Colonic mucosa (tissue), 4 donors: ENCODE measurements around the gene ICA1. TPM values are rescaled to one million over a fixed set of nuclear protein-coding genes. Genes with fewer than 3 reads are reported as not detected.

Experiments used
- DNase-seq: peaks from one replicate; pipeline ENCODE4 v3.0.0-alpha.2; 2020
- H3K27ac ChIP-seq: fragments of 200-600 bp; one replicate; pipeline ENCODE4 v1.8.0; 2021
- H3K27me3 ChIP-seq: fragments of 200-600 bp; one replicate; pipeline ENCODE4 v1.8.0; 2021
- H3K36me3 ChIP-seq: fragments of 200-600 bp; one replicate; pipeline ENCODE4 v1.8.0; 2021
- H3K4me1 ChIP-seq: fragments of 200-600 bp; one replicate; pipeline ENCODE4 v1.8.0; 2021; ENCODE audit warnings: mild to moderate bottlenecking
- H3K4me3 ChIP-seq: fragments of 200-600 bp; one replicate; pipeline ENCODE4 v1.8.0; 2021
- H3K9ac ChIP-seq, 2 donors: one replicate each; pipeline ENCODE4 v1.7.0; 2013; ENCODE audit warnings: control low read depth in 2 of 2, low read depth in 2 of 2, low read length in 2 of 2
- H3K9me3 ChIP-seq: fragments of 200-600 bp; one replicate; pipeline ENCODE4 v1.8.0; 2021
- intact Hi-C: fragments of 100-400 bp; cut with DNase I; formaldehyde crosslinking; loops from one replicate; pipeline ENCODE4 v1.14.1; 2022
- total RNA-seq, 2 donors: library from RNA; stranded (reverse); fragmentation: NEBNext Ultra II Directional in 1 of 2; extraction: Animal tissue kit (Norgen Biotek cat#: 25700) in 1 of 2; gene quantifications; one replicate each; pipeline ENCODE4 v1.2.1, GENCODE V29; 2021
- TF ChIP-seq, protein P1 (sequence below): fragments of 200-600 bp; IDR thresholded peaks from one replicate; pipeline ENCODE4 v1.8.0; 2022; ENCODE audit warnings: antibody characterized with exemption, mild to moderate bottlenecking
- donor health status: healthy.
- donor health status: DM: no; HTN: no; CAD: no.
- donor health status: DM: no; HTN: no; CAD: no.

The ICA1 gene
- total RNA-seq, 2 donors from 2014 or later = 46.1 to 47.5 TPM

DNA sequence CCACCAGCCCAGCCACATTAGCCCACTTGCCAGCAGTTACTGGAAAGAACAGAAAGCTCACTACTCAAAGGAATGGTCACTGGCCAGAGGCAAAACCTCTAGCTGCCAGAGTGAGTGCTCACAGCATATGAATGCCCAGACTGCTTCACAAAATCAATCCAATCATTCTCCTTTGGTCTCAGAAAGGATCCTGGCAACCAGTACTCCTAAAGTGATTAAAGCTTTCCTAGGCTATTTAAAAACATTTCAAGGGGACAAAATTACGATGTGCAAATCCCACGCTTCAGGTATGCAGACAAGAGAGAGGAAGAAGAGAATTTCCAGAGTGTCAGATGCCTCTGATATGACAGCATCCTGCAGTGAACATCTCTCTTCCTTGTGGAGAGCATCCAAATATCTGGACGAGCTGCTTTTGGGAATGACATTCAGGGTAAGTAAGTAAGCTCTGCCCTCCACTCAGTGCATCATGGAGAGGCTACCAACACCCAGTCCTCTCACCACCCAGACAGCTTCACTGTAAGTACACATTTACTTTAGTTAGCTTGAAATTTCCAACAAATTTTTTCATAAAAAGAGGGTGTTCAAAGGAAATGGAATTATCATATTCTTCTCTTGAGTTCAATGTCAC, 25.1 kb downstream of the ICA1 start:
- no peak overlapping the region for H3K4me3 ChIP-seq
- TF ChIP-seq, protein P1, sequence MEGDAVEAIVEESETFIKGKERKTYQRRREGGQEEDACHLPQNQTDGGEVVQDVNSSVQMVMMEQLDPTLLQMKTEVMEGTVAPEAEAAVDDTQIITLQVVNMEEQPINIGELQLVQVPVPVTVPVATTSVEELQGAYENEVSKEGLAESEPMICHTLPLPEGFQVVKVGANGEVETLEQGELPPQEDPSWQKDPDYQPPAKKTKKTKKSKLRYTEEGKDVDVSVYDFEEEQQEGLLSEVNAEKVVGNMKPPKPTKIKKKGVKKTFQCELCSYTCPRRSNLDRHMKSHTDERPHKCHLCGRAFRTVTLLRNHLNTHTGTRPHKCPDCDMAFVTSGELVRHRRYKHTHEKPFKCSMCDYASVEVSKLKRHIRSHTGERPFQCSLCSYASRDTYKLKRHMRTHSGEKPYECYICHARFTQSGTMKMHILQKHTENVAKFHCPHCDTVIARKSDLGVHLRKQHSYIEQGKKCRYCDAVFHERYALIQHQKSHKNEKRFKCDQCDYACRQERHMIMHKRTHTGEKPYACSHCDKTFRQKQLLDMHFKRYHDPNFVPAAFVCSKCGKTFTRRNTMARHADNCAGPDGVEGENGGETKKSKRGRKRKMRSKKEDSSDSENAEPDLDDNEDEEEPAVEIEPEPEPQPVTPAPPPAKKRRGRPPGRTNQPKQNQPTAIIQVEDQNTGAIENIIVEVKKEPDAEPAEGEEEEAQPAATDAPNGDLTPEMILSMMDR = no peak
- H3K9me3 ChIP-seq = no peaks in the 10 kb centered on the region
- intact Hi-C loops = no loop called here
- no peak for DNase-seq
- no peak overlapping the region for H3K27ac ChIP-seq
- H3K27me3 ChIP-seq = no peaks in the 10 kb centered on the region
- no peaks in the 10 kb centered on the region for H3K36me3 ChIP-seq
- no peaks in the 10 kb centered on the region for H3K4me1 ChIP-seq
- no peak overlapping the region for H3K9ac ChIP-seq

DNA sequence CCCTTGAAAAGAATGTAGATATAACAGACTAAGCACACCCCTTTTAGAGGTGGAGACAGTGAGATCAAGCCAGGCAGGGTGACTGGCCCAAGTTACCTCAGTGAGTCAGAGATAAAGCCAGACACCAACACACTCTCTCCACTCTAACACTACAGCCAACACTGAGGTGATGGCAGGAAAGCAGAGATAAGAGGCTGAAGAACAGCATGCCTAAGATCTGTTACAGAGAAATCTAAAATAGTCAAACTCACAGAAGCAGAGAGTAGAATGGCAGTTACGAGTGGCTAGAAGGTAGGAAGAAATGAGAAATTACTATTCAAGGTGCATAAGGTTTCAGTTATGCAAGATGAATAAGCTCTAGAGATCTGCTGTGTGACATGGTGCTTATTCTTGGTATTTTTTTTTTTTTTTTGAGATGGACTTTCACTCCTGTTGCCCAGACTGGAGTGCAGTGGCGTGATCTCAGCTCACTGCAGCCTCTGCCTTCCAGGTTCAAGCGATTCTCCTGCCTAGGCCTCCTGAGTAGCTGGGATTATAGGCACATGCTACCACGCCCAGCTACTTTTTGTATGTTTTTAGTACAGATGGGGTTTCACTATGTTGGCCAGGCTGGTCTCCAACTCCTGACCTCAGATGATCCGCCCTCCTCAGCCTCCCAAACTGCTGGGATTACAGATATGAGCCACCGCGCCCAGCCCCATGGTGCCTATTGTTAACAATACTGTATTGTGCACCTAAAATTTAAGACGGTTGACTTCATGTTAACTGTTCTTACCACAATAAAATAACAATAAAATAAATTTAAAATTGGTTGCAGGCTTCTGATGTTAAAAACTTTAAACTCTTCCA, 28.7 kb downstream of the ICA1 start:
- no peak for DNase-seq
- no peaks in the 10 kb centered on the region for H3K4me1 ChIP-seq
- intact Hi-C loops = no loop called here

DNA sequence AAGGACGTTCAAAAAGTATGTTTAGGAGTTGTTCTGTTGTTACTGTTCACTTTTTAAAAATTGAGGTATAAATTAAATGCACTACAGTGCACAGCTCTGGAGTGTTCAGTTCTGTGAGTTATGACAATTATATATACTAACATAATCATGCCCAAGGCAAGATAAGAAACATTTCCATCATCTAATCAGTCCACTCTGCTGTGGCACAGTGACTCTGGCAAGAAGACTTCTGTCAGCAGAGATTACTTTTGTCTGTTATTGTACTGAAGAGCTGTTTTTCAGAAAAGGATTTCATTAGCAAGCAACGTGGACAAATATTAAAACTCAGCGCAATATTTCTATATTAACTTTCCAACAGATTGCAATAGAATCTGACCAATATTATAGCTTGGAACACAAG, 32.0 kb downstream of the ICA1 start:
- TF ChIP-seq, protein P1 = no peak
- no peak for DNase-seq
- Histone ChIP-seq H3K27me3 (no peaks in the 10 kb centered on the region), H3K36me3 (no peaks in the 10 kb centered on the region), H3K9ac (no peak overlapping the region), H3K9me3 (no peaks in the 10 kb centered on the region), H3K4me3 (no peak overlapping the region), H3K4me1 (no peaks in the 10 kb centered on the region), H3K27ac (no peak overlapping the region)
- intact Hi-C loops = loop anchor here (10.0 kb wide), 1 partner anchor 555 kb away; no protein-coding TSS in a partner anchor

More for the DNA sequence above, 28.7 kb downstream of the ICA1 start:
- Histone ChIP-seq H3K27me3 (no peaks in the 10 kb centered on the region), H3K36me3 (no peaks in the 10 kb centered on the region), H3K4me3 (no peak overlapping the region), H3K9me3 (no peaks in the 10 kb centered on the region), H3K9ac (no peak overlapping the region), H3K27ac (no peak overlapping the region)
- TF ChIP-seq, protein P1 = no peak

DNA sequence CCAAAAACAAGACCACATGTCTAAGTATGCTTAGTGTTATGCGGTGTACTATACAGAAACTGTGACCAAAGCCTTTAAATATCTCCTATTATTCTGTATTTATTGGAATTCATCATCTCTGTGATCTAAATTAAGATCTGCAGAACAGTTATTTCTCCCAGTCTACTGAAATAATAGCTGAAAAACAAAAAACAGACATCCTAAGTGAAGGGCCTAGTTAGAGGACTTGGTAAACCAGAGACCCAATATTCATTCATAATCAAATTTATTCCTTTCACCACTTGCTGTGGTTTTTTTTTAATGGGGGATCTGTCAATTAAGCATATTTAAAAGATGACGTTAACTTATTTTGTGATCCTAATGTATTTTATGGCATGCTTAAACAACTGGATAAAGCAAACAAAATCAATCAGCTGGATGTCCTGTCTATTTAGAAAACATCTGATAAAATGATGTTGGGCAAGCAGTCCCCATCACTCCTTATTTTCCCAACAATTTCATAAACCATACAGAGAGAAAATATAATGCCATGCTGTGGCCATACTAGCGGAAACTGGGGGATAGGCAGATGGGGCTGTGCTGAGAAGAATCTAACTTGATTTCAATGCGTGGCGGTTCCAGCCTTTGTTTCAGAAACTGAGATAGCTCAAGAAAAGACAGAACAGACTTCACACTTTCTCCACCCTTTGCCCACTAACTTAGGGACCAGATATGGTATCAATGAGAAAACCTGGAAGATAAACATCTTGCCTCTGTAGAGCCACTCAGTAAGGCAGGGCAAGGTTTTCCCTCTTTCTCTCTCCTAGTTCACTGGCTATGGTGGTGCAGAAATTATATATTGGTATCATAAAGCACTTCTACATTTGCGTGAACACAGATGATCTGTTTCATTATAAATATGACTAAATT, 32.9 kb downstream of the ICA1 start:
- Histone ChIP-seq H3K4me3 (no peak overlapping the region), H3K36me3 (no peaks in the 10 kb centered on the region), H3K9me3 (no peaks in the 10 kb centered on the region), H3K27ac (no peak overlapping the region), H3K27me3 (no peaks in the 10 kb centered on the region), H3K9ac (no peak overlapping the region), H3K4me1 (no peaks in the 10 kb centered on the region)
- no peak for DNase-seq
- TF ChIP-seq, protein P1 = no peak
- intact Hi-C loops = loop anchor here (10.0 kb wide), 1 partner anchor 554 kb away; no protein-coding TSS in a partner anchor

DNA sequence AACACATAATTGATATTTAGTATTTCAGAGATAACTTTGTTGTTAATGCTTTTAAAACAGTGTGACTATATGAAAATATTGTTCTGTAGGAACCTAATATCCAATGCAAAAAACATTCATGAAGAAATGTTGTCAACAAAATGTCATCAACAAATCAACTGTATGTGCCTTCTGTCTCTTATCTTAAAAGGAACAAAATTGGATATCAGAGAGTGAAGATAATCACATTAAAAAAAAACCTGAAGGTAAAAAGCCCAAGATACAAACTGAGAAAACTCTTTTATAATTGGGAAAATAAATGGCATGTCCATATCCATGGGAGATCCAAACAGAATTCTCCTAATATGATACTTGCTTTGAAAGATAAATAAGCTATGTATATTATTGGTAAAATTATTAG, 33.9 kb downstream of the ICA1 start:
- H3K27ac ChIP-seq = no peak overlapping the region
- no peak overlapping the region for H3K9ac ChIP-seq
- H3K4me3 ChIP-seq = no peak overlapping the region
- no peaks in the 10 kb centered on the region for H3K4me1 ChIP-seq
- TF ChIP-seq, protein P1 = no peak
- no peaks in the 10 kb centered on the region for H3K27me3 ChIP-seq
- H3K36me3 ChIP-seq = no peaks in the 10 kb centered on the region
- DNase-seq = no peak
- intact Hi-C loops = loop anchor here (10.0 kb wide), 1 partner anchor 553 kb away; no protein-coding TSS in a partner anchor
- no peaks in the 10 kb centered on the region for H3K9me3 ChIP-seq
